GM18861 (cell line): ENCODE measurements around the gene SDK1.

Experiments
- ATAC-seq: cut with Tn5 transposase; IDR thresholded peaks from one replicate; pipeline ENCODE4 v1.9.1; 2021; ENCODE audit not compliant: unreplicated experiment

Gene SDK1

DNA sequence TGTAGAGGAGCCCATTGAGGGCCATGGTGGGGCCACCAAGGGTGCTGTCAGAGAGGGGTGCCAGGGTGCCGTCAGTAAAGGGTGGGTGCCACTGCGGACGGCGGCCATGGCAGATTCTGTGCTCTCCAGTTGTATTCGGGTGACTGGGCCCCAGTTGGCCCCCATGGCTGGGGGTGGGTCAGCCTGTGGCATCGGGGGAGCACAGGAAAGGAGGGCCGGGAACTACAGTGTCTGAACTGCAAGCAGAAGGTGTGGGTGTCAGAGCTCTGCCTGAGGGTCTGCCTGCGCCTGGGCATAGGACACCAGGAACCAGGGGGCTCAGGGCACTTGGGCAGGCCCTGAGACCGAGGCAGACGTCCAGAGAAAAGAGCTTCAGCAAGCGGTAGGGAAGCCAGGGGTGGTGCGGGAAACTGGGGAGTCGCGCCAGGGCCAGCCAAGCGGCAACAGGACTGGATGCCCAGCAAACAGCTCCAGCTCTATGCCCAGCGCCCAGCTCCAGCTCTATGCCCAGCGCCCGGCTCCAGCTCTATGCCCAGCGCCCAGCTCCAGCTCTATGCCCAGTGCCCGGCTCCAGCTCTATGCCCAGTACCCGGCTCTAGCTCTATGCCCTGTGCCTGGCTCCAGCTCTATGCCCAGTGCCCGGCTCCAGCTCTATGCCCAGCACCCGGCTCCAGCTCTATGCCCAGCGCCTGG is 878.8 kb downstream of the SDK1 start:
- ATAC-seq, result no peak

DNA sequence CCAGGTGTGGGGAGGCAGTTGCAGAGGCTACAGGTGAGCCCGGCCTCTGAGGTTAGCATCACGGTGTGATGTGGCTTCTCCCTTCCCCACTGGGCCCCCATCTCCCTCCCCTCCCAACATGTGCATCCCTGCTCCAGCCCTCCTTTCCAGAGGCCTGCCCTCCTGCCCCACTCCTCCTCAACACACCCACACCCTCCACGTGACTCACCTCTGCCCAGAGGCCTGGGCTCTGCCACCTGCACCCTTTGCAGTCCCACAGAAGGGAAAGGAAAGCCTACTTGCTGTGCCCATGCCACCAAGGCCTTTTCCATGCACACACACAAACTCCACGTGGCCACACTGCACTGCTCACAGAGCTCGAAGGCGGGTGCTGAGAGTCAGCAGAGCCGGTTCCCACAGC is 880.4 kb downstream of the SDK1 start:
- ATAC-seq, result no peak

DNA sequence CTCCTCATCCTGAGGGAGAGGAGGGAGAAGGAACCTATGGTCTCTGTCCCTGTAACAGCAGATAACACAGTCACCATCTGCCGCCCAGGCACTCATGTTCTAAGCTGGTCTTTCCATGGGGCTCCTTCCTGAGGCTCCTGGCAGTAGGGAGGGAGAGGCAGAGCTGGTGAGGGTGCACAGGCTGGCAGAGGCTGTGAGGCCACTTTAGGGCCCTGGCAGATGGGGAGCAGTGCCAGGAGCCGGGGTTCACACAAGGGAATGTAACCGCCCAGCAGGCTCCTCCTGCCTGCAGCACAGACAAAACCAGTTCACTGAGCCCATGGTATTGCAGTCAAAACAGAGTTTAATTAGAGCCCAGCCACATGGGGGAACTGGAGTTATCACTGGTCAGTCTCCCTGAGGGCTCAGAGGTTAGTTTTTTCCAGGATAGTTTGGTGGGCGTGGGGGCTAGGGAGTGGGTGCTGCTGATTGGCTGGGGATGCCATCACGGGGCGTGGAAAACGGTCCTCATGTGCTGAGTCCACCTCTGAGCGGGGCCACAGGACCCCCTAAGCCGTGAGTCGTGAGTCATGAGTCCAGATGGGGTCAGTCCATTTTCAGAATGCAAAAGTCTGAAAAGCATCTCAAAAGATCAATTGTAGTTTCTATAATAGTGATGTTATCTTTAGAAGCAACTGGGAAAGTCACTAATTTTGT is 881.7 kb downstream of the SDK1 start:
- ATAC-seq, result no peak

DNA sequence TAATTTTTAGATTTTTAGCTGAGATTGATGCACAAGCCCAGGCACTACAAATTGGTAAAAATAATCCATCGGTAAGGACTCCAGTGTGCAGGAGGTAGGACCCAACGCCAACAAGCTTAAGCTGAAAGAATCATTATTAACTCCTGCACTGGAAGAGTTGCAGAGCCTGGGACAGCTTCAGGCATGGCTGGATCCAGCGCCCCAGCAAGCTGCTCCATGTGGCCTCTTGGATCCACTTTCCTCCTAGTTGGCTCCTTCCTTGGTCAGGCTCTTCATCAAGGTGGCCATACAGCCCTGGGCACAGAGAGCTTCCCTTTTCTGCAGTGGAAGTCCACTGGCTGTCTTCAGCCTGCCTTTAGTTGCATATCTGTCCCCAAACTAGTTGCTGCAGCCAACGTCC is 883.6 kb downstream of the SDK1 start:
- ATAC-seq, result no peak

DNA sequence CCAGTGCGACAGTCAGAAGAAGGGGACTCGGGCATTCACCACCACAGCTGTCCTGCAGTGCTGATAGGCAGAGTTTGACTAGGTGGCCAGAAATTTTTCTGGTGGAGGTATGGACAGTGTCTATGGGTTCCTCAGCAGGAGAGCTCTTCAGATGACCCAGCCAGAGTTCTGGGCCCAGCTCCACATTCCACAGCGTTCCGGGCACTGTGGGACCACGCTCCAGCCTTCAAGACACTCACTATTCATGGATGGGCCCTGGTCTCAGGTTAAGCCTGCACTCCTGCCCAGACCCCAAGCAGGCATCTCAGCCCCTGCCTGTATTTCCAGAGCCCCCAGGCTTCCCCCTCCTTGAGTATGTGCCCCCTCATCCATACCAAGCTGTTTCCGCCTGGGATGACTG is 884.1 kb downstream of the SDK1 start:
- ATAC-seq, result no peak

DNA sequence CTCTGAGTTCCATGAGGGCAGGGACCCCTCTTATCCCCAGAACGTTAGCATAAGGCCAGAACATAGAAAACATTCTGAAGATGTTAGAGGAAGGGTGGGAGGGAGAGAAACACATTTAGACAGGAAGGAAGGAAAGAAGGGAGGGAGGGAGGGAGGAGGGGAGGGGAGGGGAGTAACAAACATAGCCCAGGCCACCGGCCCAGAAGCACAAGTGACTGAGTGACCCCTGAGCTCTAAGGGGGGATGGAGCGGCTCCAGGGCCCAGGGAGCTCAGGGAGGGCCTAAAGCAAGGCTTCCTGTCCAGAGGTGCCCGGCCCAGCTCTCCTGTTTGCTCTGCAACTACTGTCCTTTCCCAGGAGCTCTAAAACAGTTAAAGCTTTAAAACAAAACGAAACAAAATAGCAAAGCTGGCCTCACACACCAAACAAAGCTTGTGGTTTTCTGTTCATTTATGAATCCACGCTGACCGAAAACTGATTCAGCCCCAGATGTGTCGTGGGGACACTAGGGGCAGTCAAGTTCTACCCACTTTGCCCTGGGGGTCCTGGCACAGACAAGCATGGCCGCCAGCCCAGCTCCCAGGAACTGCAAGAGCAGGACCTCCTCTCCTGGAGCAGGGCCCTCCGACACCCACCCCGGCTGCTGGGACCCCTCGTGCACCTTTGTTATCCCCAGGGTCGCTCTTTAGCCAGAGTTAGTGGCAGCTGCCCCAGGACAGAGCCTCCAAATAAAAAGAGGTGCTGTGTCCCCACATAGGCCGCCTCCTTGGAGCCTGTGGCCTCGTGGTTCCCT is 884.9 kb downstream of the SDK1 start:
- no peak for ATAC-seq

DNA sequence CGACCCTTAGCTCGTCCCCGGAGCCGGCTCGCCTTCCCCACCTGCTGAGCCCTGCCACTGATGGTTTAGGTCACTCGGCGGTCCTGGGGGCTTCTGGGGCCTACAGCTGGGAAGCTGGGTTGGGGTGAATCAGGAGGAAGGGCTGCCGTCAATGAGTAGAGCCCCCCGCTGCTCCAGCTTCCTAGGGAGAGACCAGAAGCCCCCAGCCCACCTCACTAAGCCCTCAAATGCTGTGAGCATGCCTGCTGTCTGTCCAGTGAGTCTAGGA is 885.4 kb downstream of the SDK1 start:
- no peak for ATAC-seq

DNA sequence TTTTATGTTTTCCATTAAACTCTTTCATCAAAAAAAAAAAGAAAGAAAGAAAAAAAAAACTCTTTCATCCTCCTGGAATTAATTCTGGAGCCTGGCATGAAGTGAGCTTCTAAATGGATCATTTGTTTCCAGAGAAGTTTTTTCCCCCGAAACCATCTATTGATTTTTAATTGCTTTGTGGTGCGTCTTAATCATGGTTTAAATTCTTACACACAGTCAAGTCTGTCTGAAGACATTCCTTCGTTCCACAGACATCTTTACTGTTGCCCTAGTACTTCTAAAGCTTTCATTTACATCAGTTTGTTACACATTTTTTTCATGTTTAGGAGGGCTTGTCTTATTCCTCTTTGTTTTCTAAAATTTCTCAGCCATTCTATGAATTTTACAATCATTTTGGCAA is 887.6 kb downstream of the SDK1 start:
- no peak for ATAC-seq

DNA sequence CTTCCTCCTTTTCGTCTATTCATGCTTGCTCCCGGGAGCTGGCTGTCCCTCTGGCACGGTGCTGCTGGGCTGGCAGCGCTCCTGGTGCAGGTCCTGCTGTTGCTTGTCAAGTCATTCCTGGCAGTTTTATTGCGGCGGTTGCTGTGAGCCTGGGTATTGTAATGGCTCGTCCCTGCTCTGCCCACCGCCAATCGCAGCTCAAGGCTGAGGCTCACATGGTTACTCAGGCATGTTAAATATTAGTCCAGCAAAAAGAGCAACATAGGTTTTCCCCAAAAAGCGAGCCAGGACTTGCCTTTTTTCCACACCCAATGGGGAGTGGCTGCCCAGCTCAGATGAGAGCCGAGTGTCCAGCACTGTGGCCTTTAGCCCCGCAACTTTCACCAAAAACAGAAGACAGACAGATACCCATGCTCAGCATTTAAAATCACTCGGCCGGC is 888.1 kb downstream of the SDK1 start:
- ATAC-seq, result no peak

DNA sequence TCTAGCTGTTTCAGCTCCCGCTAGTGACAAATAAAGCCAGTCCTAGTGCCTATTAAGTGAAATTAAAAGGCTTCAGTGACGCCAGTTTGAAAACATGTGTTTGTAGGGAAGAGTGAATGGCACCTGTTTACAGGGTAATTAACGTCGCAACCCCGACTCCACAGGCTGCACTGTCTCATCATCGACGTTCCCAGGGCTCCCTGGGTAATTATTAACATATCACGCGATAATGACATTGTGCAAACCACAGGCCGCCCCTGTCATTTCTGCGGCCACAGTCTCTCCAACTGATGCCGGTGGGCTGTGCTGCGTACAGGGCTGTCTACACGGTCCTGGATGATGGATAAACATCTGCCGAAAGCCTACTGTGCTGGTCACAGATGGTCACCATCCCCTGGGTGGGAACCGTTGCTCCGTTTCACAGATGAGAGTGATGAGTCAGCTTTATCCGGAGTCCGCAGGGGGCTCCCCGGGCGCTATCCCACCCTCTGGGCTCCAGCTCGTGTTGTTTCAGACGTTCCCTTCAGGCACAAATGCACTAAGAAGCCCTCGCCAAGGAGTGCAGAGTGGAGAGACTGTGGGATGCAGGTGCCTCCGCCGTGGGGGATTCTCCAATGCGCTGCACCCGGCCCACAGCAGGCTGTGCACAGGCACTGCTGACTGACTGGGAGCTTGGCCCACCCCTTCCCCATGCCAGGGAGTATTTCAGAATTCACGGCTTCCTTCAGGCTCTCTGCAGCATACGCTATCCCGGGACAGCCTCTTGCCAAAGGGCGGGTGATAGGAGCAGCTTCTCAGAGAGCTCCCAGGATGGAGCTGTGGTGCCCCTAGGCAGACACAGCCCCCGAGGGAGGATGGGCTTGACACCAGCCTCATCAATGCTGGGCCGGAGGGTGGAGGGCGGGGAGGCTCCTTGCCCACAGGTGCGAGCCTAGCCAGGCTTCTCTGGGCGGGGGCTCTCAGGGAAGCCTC is 889.2 kb downstream of the SDK1 start:
- ATAC-seq, result no peak

DNA sequence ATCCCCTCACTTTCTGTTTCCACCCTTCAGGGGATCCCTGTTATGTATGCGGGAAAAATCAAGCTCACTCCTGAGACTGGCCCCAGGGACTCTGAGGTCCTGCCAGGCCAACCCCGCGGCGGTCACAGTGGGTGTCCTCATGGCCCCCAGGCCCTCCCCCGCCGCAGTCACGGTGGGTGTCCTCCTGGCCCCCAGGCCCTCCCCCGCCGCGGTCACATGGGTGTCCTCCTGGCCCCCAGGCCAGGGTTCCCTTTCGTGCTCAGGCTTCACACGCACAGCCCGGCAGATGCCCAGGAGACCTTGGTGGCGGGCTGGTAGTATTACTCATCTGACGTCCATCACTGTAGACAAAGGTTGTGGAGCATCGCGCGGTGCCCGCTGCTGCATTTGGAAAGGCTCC is 890.0 kb downstream of the SDK1 start:
- ATAC-seq, result no peak

DNA sequence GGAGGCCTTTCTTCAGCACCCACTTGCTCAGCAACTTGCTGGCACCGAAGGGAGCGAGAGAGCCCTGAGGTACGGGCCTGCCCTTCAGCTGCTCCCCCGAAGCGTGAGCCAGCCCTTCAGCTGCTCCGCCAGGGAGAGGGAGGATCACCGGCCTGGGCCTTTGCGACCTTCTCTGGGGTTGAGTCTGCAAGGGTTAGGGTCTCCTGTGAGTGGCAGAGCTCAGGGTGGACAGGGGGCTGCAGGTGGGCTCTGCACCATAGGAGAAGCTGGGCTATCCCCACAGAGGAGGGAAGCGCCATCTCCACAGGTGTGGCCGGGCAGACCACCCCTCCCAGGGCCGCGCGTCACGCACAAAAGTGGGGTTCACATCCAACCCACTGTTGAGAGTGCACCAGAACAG is 890.5 kb downstream of the SDK1 start:
- ATAC-seq, result no peak

DNA sequence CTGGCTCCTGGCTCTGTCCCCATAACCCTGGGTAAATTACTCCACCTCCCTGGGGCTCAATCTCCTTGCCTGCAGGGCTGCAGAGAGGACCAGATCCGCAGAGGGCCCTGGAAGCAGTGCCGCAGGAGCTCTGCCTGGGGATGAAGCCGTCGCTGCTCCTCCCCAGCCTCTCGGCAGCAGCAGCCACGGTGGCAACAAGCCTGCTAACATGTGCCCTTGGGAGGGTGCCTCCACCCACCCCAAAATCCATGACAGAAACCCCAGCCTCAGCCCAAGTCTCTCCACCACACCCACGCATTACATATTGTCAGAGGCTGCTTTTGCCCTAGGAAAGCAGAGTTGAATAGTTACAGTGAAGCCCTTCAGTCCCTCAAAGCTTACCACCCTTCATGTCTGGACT is 894.6 kb downstream of the SDK1 start:
- no peak for ATAC-seq

DNA sequence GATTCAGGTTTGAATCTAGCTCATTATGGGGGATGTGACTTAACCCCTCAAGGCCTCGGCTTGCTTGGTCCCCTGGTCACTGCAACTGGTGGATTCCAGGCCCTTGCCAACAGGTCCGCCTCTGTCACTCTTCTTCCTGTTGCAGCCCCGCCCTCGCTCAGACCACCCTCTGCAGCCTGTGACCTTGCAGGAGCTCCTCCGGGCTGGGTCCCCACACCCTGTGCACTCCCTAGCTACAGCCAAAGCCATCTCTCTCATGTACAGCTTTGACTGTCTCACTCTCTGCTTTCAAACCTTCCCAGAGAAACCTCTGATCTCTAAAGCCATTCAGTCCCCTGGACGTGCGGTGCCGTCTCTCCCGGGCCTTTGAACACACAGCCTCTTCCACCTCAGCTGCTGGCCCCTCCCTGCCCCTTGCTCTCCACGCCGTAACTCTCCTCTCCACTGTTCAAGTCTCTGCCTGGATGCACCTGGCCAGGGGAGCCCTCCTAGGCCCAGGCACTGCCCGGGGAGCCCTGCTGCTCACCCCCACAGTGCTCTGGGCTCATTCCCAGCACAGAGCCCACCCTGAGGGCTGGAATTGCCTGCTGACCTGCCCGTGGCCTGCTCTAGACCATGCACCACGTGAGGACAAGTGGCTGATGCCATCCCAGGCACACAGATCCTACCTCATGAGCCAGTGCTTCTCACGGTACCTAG is 895.2 kb downstream of the SDK1 start:
- ATAC-seq, result no peak

DNA sequence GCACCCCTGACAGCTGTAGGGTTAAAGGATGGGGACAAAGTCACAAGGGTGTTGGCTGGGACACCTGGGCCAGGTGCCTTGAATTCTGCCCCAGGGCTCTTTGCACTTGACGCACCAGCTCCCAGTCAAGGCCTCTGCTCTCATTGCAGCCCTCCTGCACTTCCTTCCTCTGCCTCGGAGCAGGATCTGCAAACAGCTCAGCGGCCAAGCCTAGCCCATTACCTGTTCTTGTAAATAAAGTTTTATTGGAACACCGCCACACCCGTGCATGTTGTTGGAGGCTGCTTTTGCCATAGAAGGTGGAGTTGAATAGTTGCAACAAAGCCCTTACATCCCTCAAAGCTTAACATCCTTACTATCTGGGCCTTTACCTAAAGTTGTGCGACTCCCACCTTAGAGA is 897.2 kb downstream of the SDK1 start:
- no peak for ATAC-seq

DNA sequence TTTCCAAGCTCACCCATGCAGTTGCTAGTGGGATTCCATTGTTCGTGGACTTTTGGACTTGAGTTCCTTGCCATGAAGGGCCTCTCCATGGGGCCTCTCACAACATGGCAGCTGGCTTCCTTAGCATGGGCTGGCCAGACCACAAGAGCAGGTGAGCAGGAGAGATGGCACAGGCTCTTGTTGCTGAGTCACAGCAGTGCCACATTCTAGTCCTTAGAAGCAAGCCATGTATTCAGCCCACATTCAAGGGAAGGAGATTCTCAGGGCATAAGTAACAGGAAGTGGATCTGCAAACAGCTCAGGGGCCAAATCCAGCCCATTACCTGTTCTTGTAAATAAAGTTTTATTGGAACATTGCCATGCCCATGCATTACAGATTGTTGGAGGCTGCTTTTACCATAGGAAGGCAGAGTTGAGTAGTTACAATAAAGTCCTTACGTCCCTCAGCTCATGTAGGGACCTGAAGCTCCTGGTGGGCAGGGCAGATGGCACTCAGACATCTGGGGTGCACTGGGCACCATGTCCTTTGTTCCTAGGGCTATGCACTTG is 899.6 kb downstream of the SDK1 start:
- ATAC-seq, result no peak

DNA sequence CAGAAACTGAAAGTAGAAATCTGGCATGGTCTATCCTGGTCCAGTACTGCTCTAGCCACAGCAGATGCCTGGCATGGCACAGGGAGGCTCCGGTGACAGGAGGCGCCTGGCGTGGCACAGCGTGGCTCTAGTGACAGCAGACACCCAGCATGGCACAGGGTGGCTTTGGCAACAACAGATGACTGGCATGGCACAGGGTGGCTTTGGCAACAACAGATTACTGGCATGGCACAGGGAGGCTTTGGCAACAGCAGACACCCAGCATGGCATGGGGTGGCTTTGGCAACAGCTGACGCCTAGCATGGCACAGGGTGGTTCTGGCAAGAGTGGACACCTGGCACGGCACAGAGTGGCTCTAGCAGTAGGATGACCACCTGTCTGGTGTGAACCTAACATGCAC is 900.5 kb downstream of the SDK1 start:
- ATAC-seq, result no peak

DNA sequence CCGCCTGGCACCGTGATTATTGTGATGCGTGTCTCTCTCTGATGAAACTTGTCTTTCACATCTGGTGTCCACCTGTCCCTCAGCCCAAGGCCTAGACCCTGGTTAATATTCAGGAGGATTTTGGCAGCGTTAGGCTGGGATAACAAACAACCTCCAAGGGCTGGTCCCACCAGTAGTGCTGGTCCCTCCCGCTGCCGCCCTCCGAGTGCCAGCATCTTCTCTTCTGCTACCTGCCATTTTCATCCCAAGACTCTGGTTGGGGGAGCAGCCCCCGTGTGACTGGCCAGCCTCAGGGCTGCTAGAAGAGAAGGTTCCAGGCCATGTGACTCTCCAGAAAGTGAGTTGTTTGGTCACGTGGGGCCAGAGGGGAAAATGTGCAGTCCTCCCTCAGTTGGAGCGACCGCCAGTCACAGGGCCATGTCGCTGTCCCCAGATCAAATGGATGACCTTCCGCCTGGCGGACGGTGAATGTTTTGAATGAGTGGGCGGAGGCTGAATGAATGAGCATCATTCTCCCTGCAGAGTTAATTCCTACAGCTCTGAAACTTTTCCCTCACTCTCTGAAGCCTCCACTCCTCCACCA is 901.2 kb downstream of the SDK1 start:
- ATAC-seq, result no peak

DNA sequence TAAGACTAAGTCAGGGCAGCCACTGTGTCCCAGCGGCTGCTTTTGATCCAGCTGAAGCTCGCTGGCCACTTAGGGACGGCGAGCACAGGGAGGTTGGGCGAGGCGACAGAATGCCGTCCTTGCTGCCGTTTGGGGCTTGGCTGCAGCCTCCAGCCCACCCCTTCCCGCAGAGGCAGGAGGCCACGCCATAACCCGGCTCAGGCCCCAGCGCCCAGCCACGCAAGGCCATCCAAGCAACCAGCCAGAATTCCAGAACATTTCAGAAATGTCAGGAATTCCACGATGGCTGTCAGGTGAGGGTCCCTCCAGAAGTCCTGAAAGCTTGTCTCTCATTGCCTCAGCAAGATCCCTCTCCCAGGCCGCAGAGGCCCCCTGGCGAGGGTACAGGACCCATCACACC is 901.9 kb downstream of the SDK1 start:
- no peak for ATAC-seq
